Activated CD4-positive, alpha-beta T cell treated with anti-CD3 and anti-CD28 coated beads, Interleukin-2, amount 50 U/mL, for 4 hours (primary cell): ENCODE results near the gene SLC9C1.

Experiments used
- DNase-seq, 2 experiments: peaks; one replicate each; pipeline ENCODE4 v3.0.0-alpha.2; 2020

The SLC9C1 gene

DNA sequence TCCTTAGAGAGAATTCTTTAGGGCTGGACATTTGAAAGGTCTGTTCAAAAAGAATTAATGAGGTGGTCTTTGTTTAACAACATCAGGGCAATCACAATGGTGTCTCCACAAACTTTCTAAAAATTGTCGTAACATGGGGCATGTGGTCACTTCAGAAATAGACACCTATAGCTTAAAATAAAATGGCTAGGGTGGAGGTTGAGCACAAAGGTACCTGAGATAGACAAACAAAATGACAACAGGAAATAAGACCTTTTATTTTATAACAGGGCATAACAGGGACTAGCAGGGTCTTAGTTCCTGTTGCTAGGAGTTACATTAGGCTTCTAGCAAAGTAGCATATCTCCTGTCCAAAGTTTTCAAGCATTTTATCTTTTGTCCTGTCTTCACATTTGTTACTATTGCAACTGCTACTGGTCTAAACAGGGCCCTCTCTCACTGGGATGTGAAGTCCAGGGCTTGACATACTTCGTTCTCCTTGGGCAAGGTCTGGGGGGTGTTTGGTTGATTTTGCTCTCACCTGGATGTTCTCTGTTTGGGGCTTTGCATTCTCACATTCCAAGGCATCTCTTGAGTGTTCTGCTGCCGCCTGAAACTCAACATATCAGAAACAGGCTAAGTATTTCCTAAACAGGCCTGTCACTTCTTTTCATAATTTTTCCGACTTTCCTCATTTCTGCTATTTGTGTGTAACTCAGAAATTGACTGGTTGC lies 163.9 kb downstream of the SLC9C1 start:
- DNase-seq, result no peak

DNA sequence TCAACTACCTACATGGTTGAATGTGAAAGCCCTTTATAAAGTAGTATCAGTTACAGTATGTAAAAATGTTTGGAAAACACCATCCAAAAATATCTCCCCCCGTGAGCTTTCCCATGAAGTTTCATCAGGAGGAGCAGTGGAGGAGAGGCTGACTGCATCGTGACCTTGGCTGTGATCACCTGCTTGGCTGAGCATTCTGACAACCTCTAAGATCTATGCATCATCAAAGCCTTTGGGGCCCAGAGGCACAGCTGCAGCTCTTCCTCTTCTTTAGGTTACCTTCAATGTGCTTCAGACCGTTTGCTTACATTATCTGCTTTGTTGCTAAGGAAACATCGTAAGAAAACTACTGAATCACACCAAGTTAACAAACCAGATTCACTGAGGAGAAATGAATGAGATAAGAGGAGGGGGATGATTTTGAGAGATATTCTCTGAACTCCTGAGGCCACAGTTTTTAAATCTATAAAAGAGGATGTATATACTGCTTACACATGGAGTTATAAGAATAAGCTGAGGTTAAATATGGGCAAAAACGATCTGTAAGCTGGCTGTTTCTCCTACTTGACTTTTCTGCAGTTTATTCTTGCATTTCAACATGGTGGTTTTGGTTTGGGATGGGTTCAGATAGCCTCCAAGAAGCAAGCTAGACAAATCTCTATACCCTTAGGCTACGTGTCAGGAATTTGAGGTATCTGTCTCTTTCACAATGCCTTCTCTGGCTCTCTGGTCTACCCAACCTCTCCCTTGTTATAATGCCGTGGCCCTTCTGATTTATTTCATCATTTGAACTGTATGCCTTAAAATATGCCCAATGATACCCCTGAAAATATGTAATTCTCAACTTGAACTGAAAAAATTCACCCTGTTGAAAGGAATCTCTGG lies 164.9 kb downstream of the SLC9C1 start:
- peak; percentile 39 to 44 for DNase-seq

DNA sequence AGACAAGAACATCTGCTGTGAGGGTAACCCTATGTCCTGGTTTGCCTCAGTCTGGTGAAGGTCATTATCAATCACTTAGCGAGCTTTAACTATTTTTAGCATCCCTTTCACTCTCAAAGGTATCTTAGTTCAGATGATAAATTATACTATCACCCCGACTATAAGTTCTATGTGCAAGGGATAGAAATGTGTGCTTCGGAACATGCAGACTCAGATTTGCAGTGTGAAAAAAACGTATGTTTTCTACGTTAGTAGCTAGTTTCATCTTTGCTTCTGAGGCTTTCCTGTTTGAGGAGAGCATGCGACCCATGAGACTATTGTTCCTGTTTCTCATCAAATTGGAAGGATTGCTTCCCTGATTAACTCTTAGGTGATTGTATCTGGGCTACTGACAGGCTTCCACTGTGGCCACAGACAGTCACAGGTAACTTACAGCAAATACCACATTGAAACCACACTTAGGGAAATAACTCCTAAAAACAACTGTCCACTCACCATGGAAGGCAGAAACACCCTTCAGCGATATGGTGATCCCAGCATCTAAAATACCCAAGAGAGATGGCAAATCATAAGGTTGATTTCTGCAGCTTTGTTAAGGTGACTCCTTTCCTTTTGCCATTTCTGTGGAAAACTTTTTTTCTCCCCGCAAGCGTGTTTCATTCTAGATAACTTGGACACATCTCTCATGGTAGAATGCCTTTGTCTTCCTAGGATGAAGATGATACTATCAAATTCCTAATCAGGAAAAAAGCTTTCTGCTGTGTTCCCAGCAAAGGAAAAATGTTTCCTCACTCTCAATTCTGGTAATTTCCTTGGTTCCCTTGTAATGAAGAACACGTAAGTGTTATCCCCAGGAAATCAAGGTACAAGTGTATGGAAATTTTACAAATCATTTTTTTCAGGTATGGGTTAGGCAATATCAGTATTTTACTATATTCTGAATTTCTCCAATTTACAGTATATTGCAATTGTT lies 166.2 kb downstream of the SLC9C1 start:
- no peak for DNase-seq

DNA sequence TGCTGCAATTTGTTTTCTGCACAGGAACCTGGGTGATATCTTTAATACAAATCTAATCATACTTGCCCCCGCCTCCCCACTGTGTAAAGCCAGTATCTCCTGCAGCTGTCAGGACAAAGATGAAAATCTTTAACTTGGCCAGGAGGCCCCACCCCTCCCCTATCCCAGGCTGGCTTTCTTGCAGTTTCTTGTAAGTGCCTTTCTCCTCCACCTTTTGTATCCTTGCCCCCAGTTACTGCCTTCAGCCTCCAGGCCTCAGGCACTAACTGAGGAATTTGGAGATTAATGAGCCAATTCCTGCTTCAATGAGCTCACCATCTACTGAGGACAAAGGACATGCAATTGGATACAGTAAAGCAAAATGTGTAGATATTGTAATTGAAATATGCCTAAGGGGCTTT lies 167.5 kb downstream of the SLC9C1 start:
- no peak for DNase-seq

DNA sequence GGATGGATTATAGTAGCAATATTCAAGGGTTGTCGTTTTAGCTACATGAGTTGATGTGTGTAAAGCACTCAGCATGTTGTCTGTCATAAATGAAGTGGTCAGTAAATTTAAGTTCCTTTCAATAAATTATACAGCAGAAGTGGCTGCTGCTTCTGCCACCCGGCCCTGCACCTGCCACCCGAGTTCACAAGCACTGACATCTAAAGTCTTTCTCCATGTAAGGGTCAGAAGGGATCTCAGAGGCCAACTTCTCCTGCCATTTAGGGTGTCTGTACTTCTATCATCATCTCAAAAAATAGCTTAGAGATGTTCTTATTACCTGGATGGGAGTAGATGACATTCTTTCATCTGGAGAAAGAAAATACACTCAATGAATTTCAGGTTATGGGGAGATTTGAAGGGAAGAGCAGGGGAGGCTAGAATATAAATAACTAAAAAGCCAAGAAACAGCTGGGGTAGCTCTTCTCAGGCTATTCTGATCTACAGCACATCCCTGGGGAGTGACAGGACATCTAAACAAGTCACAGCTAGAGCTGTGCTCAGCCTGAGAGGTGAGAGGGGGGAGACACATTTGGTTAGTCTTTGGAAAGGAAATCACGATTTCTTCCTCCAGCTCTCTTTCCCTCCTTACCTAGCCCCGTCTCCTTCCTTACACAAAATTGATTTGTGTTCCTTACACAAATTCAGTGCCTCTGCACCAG lies 169.0 kb downstream of the SLC9C1 start:
- no peak for DNase-seq

DNA sequence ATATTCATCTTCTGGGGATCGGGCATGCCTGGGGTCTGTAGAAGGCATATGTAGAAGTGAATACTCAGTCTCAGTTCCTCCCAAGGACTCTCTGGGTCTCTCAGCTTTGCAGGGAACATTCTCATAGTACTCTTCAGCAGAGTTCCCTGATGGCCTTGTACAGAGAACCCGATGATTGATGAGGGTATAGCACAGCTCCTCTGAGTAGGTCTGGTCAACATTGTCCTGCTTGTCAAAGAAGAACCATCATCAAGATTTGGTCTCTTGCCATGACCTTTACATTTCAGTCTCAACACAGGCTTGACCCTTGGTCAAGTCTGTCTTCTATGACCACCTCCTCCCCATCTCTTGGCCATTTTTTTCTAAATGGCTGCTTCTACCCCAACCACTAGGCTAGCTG lies 170.5 kb downstream of the SLC9C1 start:
- DNase-seq, result no peak

DNA sequence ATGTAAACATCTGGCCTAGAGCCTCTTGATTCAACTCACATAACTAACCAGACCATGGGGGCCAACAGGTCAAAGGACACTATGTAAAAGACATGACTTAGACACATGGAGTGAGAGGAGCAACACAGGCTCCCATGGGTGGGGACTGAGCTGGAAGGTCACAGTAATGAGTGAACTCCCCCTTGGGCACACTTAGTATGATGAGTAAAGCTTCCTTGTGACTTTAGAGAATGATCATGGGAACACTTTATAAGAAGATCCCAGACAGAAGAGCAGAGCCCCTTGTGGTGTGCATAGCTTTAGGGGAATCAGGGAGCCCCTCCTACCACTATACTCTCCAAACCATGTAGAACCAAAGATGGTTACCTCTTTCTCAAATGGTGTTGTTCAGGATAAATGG lies 171.1 kb downstream of the SLC9C1 start:
- DNase-seq, result no peak

DNA sequence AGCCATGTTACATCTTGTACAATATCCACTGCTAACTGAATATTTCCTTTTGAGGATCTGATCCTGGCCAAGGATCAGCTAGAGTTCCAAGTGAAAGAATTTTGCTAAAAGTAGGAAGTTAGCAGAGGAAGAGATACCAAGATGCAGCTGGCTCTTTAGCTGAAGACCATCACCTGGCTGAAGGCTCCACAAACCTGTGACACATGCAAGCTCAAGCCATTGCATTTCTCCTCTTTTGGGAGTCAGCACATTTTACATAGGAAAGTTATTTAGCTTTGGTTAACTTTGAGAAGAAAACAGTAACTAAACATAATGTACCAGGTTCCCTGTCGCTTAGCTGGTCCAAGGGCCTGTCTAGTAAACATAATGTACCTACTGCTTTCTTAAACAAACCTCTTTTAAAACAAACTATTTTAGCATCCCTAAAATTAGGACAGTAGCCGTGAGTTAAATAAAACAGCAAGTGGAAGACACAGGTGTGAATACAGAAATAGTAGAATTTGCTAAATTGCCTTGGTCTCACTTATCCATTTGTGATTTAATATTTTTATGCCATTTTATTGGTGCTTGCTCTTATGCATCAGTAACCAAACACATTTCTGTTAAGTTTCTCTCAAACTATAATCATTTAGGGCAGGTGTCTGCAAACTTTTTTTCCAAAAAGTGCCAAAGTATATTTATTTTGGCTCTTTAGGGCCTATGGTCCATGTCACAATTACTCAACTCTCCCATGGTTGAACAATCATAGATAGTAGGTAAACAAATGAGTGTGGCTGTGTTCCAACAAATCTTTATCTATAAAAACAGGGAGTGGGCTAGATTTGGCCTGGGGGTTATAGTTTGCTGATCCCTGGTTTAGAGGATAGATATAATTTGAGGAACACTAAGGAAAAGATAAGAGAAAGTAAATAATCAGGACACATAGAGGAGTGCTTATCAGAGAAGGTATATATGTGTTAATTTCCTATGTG lies 172.2 kb downstream of the SLC9C1 start:
- DNase-seq, result no peak

DNA sequence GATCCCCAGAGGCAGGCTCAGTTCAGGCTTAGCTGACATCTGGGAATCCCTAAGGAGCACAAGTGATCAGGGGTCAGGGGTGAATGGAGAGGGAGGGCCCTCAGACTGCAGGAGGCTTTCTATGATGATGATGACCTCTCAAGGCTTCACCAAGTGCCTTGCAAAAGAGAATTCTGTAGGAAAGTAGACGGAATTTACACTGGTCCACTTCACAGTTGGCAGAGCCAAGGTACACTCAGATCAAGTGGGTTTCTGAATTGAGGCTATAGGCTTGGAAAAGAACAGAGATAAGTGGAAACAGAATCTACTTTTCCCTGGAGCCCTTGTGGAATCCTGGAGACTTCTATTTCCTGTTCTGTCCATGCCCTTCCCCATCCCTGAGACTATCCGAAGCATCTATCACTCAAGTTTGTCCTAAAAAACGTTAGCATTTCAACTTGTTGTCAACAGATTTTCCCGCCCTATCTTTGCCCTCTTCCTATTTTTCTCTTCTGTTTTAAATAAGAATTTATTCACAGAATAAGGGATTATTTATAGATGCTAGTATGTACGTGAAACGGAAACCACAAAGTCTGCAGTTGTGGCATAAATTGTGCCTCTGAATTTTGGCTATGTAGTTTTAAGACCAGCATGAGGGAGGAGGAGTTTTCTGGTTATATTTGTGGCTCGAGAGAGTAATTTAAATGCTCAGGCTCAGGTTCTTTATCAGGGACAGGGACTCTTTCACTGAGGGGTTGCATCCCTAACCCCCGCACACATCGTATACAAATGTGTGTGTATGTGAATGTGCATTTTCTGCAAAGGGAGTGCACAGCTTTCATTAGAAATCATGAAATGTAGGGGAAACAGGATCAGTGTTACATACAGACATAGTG lies 173.8 kb downstream of the SLC9C1 start:
- no peak for DNase-seq

DNA sequence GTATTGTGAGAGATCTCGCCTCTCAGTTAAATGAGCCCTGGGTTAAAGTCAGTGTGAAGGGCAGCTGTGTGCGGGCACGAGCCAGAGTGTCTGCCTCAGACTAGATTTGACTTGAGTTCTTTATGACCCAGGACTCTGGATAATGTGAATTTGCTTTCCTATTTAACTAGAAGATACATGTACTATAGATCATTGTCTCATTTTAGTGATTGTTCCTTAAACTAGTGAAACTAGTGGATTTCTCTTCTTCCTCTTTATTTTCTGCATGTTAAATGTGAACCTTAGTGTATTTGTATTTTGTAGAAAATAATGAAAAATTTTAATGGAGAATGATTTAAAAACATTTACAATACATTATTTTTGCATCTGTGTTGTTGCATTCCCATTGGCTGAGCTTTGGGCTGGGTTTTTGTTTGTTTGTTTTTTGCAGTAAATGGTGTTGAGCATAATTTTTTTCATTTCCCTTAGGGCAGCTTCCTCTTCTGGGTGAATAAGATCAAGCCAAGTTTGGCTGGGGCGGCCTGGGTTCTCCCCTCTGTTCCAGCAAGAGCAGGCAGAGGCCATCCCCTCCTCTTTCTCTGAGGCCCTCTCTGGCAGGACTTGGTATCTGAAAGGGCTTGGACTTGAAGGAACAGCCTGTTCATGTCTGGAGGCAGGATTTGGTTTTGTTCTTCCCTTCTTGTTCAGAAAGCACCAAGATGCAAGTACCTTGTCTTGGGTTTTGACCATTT lies 176.0 kb downstream of the SLC9C1 start:
- DNase-seq, result no peak

DNA sequence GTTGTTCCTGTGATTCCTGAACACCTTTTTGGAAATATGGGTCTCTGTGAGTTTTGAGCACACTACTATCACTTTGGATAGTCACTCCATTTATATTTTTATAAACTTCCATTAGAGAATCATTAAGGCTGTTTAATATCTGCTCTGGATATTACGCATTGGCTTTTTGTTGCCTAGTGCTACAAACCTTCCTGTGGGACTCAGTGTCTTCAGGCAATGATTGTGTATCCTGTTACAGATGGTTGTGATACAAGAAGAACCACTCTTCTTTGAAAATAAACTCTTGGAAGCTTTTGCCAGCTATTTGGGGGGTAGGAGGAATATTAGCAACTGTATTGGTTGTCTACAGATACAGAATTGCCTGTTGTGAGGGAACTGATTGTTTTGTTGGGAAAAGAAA lies 176.6 kb downstream of the SLC9C1 start:
- no peak for DNase-seq

DNA sequence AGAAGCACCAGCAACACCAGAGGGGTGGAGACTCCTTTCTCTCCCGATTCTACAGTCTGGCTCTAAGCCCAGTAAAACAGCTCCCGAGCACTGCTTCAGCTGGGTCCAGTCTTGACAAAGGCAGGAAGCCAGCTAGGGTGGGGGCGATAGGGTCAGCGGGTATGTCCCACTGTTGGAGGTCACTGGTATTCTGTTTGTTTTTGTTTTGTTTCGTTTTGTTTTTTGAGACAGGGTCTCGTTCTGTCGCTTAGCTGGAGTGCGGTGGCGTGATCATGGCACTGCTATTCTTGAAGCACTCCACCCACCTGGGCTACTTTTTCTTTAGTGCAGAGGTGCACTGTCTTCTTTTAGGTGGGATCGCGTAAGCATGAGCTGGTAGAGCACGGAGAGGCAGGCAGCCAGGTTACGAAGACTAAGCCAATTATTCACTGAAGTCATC lies 177.2 kb downstream of the SLC9C1 start:
- DNase-seq, result no peak

DNA sequence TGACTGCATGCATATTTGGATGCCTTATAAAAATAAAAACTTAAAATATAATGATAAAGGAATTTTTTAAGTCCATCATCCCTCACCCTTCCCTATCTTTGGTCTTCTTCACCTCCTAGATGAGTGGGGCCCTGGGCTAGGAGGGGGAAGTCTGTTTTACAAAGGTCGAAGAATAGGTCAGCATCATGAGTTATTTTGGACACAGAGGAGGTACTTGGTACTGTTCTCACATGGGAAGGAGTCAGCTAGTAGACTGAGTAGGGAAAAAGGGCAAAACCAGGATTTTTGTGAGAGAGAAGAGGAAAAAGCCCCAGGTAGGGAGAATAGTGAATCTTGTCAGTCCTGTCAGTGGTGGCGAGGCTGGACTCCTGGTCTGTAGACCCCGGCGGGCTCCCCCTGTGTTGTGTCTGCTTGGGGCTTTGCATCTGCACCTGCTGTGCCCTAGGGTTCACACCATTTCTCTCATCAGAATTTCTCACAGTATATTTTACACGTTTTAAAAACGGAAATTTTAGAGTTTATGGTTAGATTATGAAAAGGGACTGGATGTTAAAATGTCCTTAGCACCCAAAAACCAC lies 178.1 kb downstream of the SLC9C1 start:
- no peak for DNase-seq

DNA sequence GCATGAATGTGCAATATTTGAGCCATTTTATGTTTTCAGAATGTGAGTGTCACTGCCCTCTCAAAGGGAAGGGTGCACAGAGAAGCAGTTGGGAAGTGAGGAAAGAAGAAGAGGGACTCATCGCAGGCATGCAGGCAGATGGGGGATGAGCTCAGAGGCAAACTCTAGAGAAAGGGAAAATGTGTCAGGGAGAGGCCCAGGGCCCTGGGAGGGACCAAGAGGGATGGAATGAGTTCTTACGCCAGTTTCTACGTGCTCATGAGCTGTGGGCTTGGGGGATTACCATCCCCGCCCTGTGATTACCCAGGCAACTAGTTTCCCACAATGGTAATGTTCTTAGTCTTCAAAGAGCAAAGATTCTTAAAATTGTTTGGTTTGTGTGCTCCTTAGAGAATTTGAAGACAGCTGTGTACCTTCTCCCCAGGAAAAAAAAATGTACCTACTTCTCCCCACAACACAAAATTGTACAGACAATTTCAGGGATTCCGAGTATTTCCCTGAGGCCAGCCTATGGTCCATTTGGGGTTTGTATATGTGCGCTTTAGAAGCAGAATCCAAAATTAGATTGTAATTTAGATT lies 178.8 kb downstream of the SLC9C1 start:
- DNase-seq, result no peak

DNA sequence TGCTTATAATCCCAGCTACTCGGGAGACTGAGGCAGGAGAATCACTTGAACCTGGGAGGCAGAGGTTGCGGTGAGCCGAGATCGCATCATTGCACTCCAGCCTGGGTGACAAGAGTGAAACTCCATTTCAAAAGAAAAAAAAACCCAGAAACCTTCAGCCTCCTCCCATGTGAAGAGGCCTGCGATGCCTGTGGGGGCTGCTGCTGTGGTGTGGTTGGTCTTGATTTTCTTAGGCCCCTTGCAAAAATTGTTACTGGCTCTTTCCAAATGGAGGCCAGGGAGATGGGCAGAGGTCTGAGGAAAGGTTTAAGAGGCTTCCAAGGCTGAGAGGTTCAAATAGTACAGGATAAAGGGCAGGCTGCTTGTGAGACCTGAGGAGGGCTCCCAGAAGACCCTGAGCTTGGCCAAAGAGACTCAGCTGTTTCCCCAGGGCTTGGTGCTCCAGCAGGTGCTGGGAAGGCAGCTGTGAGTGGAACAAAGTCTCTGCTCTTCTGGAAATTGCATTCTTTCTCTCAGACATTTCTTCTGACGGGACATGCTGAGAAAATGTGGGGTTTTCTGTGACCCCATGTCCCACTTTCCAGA lies 179.3 kb downstream of the SLC9C1 start:
- no peak for DNase-seq

DNA sequence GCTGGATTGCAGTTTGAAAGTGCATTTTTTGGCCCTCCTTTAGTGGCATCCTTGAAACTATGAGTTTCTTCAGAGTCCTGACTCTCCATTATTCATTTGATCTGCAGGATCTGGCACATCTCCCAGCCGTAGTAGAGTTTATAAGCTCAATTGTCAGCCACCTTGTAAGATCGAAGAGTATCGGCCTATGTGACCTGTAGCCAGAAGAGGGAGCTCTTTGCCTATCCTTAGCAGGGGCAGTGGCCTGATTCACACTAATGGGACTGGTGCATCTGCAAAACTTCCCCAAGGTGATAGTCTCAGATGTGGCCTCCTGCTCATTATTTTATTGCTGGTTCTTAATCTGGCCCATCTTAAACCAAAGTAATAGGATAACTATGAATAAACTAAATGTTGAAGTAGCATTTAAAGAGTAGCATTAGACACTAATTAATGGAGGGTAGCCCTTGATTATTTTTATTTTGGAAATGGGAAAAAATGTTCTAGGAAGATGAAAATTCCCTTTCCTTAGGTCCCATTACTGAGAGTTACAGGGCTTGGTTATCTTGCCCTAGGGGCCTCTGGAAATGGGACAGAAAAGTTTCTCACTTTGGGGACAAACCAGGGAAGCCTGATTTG lies 182.1 kb downstream of the SLC9C1 start:
- peak; percentile 49 to 62 for DNase-seq

DNA sequence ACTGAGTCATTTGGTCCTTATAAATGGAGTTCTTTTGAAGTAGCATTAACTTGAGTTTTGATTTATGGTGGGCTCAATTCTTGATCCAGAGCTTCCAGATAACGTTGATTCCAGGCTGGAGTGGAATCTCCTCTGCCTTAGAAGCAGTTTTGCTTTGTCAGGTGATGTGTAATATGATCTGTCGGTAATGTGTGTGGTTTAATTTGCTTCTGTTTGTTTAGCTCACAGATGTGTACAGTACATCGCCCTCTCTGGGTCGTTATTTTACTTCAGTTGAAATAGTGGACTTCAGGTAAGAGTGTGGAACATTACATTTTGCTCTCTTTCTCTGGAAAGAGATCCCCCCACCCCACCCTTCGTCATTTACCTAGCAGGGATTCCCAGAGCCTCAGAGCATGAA lies 184.7 kb downstream of the SLC9C1 start:
- no peak for DNase-seq

DNA sequence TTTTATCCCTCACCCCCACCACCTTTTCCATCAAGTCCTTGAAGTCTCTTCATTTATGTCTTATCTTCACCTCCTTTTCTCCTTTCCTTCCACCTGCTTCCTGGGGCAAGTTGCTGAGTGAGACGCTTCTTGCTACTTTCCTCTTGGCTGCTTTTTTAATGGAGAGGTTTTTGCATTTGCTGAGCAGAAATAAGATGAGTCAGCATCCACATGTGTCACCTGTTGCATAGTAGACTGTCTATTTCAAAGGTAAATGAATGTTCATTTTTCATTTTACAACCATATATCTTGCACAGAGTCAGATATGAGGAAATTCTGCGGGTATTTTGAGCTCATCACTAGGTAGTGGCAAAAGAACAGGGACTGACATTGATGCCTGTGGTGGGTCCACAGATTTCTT lies 189.2 kb downstream of the SLC9C1 start:
- no peak for DNase-seq
